K562 (cell line): ENCODE results near the gene IRX2. TPM values are rescaled to one million over a fixed set of nuclear protein-coding genes. Genes with fewer than 3 reads are reported as not detected.

Experiments used
- ATAC-seq: fragments of 200-7000 bp; cut with Tn5 transposase; 3 replicates; pipeline ENCODE4 v1.9.1; 2020; ENCODE audit warnings: moderate library complexity
- BruUV-seq: library from RNA; stranded (reverse); fragments of 400-500 nt; replicated peaks from 2 replicates; lab custom pipeline; 2021; lab: Mats Ljungman, UMichigan
- CTCF ChIA-PET: fragments of 300-600 bp; formaldehyde crosslinking; extraction: SDS; loops from one replicate; lab custom pipeline; 2021; ENCODE audit warnings: low intra/inter-chr PET ratio; lab: Yijun Ruan, JAX
- POLR2A ChIA-PET: fragments of 300-600, 350-650 bp; sonication (Branson Sonifier 250); formaldehyde crosslinking; extraction: SDS; loops from one replicate; lab custom pipeline; 2021; ENCODE audit warnings: antibody characterized with exemption, inconsistent platforms; lab: Yijun Ruan, JAX
- DNase-seq, 4 experiments: peaks; one replicate each; pipeline versions ENCODE4 v3.0.0 to v3.0.0-alpha.2; 2011 to 2018; ENCODE audit warnings: low spot score in 3 of 4, mixed read lengths in 3 of 4; ENCODE audit errors: extremely low read depth in 1 of 4
- FAIRE-seq: peaks from 2 replicates; lab custom pipeline; 2011; peaks lifted over from hg19 to GRCh38; lab: Jason Lieb, UNC
- H2AFZ ChIP-seq: 2 replicates; pipeline ENCODE4 v1.6.0; 2011; ENCODE audit warnings: low read depth, low read length, control low read depth, inconsistent platforms
- H3K27ac ChIP-seq: fragments of 200-600 bp; 3 replicates; pipeline ENCODE4 v1.8.0; 2011; ENCODE audit warnings: low read depth, mild to moderate bottlenecking, control low read depth, inconsistent platforms, low read length, moderate library complexity, mixed read lengths; ENCODE audit errors: extremely low read depth
- H3K27me3 ChIP-seq, 2 experiments: fragments of 300-600 bp in 1 of 2; 2 replicates in 1 of 2; 3 replicates in 1 of 2; pipeline versions ENCODE4 v1.6.0 to v1.8.0; 2011; ENCODE audit warnings: inconsistent platforms in 2 of 2, low read length in 2 of 2, mild to moderate bottlenecking in 1 of 2, mixed read lengths in 1 of 2, moderate library complexity in 1 of 2; ENCODE audit not compliant: control insufficient read depth in 2 of 2, insufficient read depth in 2 of 2
- H3K36me3 ChIP-seq: fragments of 300-600 bp; 3 replicates; pipeline ENCODE4 v1.8.0; 2011; ENCODE audit warnings: mild to moderate bottlenecking, low read length, inconsistent platforms; ENCODE audit not compliant: control insufficient read depth, insufficient read depth
- H3K4me1 ChIP-seq, 2 experiments: fragments of 200-600 bp in 1 of 2; replicated peaks in 1 of 2; 2 replicates in 1 of 2; 3 replicates in 1 of 2; pipeline versions ENCODE4 v1.5.1 to v1.8.0; 2011; ENCODE audit warnings: inconsistent platforms in 2 of 2, low read length in 2 of 2, mild to moderate bottlenecking in 1 of 2, mixed read lengths in 1 of 2, moderate library complexity in 1 of 2; ENCODE audit not compliant: control insufficient read depth in 2 of 2, insufficient read depth in 2 of 2
- H3K4me2 ChIP-seq: 2 replicates; pipeline ENCODE4 v1.6.1; 2011; ENCODE audit warnings: low read length, control low read depth, inconsistent platforms, mixed read lengths; ENCODE audit not compliant: insufficient read depth
- H3K4me3 ChIP-seq: fragments of 200-600 bp; sonication (generic), shearing (Covaris generic); 2 replicates; pipeline ENCODE4 v1.5.1; 2016; ENCODE audit warnings: control low read depth, inconsistent platforms
- H3K79me2 ChIP-seq: fragments of 200-600 bp; 3 replicates; pipeline ENCODE4 v1.8.0; 2011; ENCODE audit warnings: low read length, inconsistent platforms; ENCODE audit not compliant: control insufficient read depth, insufficient read depth
- H3K9ac ChIP-seq, 2 experiments: 2 replicates each; pipeline versions ENCODE4 v1.6.0 to v1.6.1; 2011; ENCODE audit warnings: low read depth in 2 of 2, low read length in 2 of 2, control low read depth in 1 of 2, inconsistent platforms in 1 of 2, mild to moderate bottlenecking in 1 of 2, mixed read lengths in 1 of 2; ENCODE audit not compliant: insufficient read depth in 1 of 2
- H3K9me1 ChIP-seq: one replicate; pipeline ENCODE4 v1.6.0; 2011; ENCODE audit warnings: inconsistent platforms, mild to moderate bottlenecking, low read length, moderate library complexity; ENCODE audit not compliant: control insufficient read depth, insufficient read depth
- H3K9me3 ChIP-seq: replicated peaks from 2 replicates; pipeline ENCODE4 v1.5.1; 2011; ENCODE audit warnings: low read depth, low read length, inconsistent platforms; ENCODE audit not compliant: control insufficient read depth, insufficient read depth
- H4K20me1 ChIP-seq: replicated peaks from 2 replicates; pipeline ENCODE4 v1.6.1; 2011; ENCODE audit warnings: low read length, inconsistent platforms, mixed read lengths; ENCODE audit not compliant: control insufficient read depth, insufficient read depth
- BACH1 ChIP-seq: fragments of 200-800 bp; sonication (Bioruptor generic); IDR thresholded peaks from 2 replicates; pipeline ENCODE4 v1.6.1; 2016; ENCODE audit warnings: missing genetic modification characterization, missing compliant biosample characterization
- DIDO1 ChIP-seq: fragments of 450-650 bp; IDR thresholded peaks from 2 replicates; pipeline ENCODE4 v1.6.1; 2016; ENCODE audit warnings: low read depth, missing biosample characterization, missing genetic modification characterization
- FOS ChIP-seq: IDR thresholded peaks from 3 replicates; pipeline ENCODE4 v1.6.1; 2011; ENCODE audit not compliant: insufficient read length; ENCODE audit errors: extremely low read depth
- HEY1 ChIP-seq: fragments of 250-450 bp; sonication (Bioruptor Pico); IDR thresholded peaks from 2 replicates; pipeline ENCODE4 v1.5.0; 2020; ENCODE audit warnings: mild to moderate bottlenecking, moderate library complexity, borderline replicate concordance
- IRF2 ChIP-seq: sonication (generic); formaldehyde crosslinking; IDR thresholded peaks from 2 replicates; pipeline ENCODE4 v1.8.1; 2022; ENCODE audit warnings: mild to moderate bottlenecking, missing genetic modification reagents
- MEF2A ChIP-seq: IDR thresholded peaks from 2 replicates; pipeline ENCODE4 v1.6.1; 2011; ENCODE audit warnings: low read depth, mild to moderate bottlenecking, low read length, moderate library complexity; ENCODE audit not compliant: control insufficient read depth
- MIER1 ChIP-seq: fragments of 450-650 bp; IDR thresholded peaks from 2 replicates; pipeline ENCODE4 v1.6.1; 2016; ENCODE audit warnings: antibody characterized with exemption, mild to moderate bottlenecking, low read depth
- POLR3G ChIP-seq: IDR thresholded peaks from 2 replicates; pipeline ENCODE4 v1.6.1; 2011; ENCODE audit not compliant: insufficient read length, insufficient replicate concordance; ENCODE audit errors: extremely low read depth
- RAD21 ChIP-seq, 2 experiments: fragments of 250-450 bp in 1 of 2; fragments of 450-650 bp in 1 of 2; sonication (Bioruptor Pico) in 1 of 2; formaldehyde crosslinking in 1 of 2; IDR thresholded peaks in 1 of 2; conservative IDR thresholded peaks in 1 of 2; 2 replicates each; pipeline versions ENCODE4 v1.4.0 to v1.8.0; 2020 to 2022; ENCODE audit warnings: mild to moderate bottlenecking in 2 of 2, moderate library complexity in 1 of 2
- SMARCA5 ChIP-seq: fragments of 450-650 bp; IDR thresholded peaks from 2 replicates; pipeline ENCODE4 v1.6.1; 2016
- SOX6 ChIP-seq: fragments of 450-650 bp; IDR thresholded peaks from 2 replicates; pipeline ENCODE4 v1.6.1; 2014; ENCODE audit warnings: mild to moderate bottlenecking
- TAF7 ChIP-seq: fragments of 450-650 bp; IDR thresholded peaks from 2 replicates; pipeline ENCODE4 v1.6.1; 2016; ENCODE audit warnings: missing genetic modification characterization, missing compliant biosample characterization
- ZC3H4 ChIP-seq: sonication (generic); formaldehyde crosslinking; IDR thresholded peaks from 2 replicates; pipeline ENCODE4 v1.9.0; 2021; ENCODE audit warnings: missing genetic modification reagents, borderline replicate concordance
- ZNF143 ChIP-seq: sonication (generic); formaldehyde crosslinking; IDR thresholded peaks from 2 replicates; pipeline ENCODE4 v1.9.0; 2022; ENCODE audit warnings: mild to moderate bottlenecking, missing genetic modification reagents
- ZNF184 ChIP-seq: sonication (generic); formaldehyde crosslinking; IDR thresholded peaks from 2 replicates; pipeline ENCODE4 v1.5.0; 2020; ENCODE audit warnings: missing genetic modification reagents
- ZNF57 ChIP-seq: fragments of 450-650 bp; formaldehyde crosslinking; IDR thresholded peaks from 2 replicates; pipeline ENCODE4 v1.4.0; 2020; ENCODE audit warnings: mild to moderate bottlenecking, moderate library complexity
- WGBS: fragments of 100-300 bp; shearing (Covaris generic); methylation state at CpG from one replicate; pipeline ENCODE4 v1.1.6; 2016; ENCODE audit warnings: low coverage, mixed read lengths; ENCODE audit not compliant: insufficient coverage; ENCODE audit errors: missing lambda C conversion rate; 5-methylcytosine and 5-hydroxymethylcytosine counted together
- in situ Hi-C: fragments of 300-500 bp; cut with MboI; formaldehyde crosslinking; loops from 4 replicates; pipeline ENCODE4 v1.15.0; 2018; ENCODE audit warnings: inconsistent platforms, mixed read lengths
- intact Hi-C: fragments of 100-400 bp; cut with micrococcal nuclease; formaldehyde crosslinking; loops from 2 replicates; pipeline ENCODE4 v1.14.2; 2022
- polyA plus RNA-seq, 8 experiments: library from polyadenylated mRNA; depleted of rRNA in 4 of 8; stranded (reverse) in 5 of 8; unstranded in 3 of 8; fragments of >200 nt; fragmentation: Nextera tagmentation in 2 of 8; fragmentation: Illumina TruSeq in 1 of 8; extraction: Ambion mirVana in 2 of 8; extraction: Trizol in 1 of 8; gene quantifications; 2 replicates each; pipeline versions ENCODE4 v1.2.1 to v1.2.3, GENCODE V29; 2011 to 2014; ENCODE audit warnings: inconsistent platforms in 1 of 8, missing spikeins in 1 of 8
- total RNA-seq, 7 experiments: library from RNA; depleted of rRNA in 6 of 7; stranded (reverse); fragments of >200 nt in 6 of 7; fragmentation: Illumina TruSeq in 2 of 7; extraction: Trizol in 2 of 7; gene quantifications; 2 replicates each; pipeline versions ENCODE4 v1.2.1 to v1.2.3, GENCODE V29; 2011 to 2021; ENCODE audit warnings: low replicate concordance in 1 of 7
- TF ChIP-seq, protein P1 (sequence below): sonication (generic); formaldehyde crosslinking; IDR thresholded peaks from 2 replicates; pipeline ENCODE4 v1.8.0; 2022; ENCODE audit warnings: missing genetic modification reagents, mild to moderate bottlenecking, moderate library complexity, borderline replicate concordance
- TF ChIP-seq, protein P2 (sequence below): fragments of 450-650 bp; IDR thresholded peaks from 2 replicates; pipeline ENCODE4 v1.6.1; 2018; ENCODE audit not compliant: partially characterized antibody

IRX2 gene
- total and polyA plus RNA-seq, 9 of the 15 experiments (the other 6 are each of a cell fraction or from before 2014, with no cell fraction given): 0.13 TPM; not detected in 8

DNA sequence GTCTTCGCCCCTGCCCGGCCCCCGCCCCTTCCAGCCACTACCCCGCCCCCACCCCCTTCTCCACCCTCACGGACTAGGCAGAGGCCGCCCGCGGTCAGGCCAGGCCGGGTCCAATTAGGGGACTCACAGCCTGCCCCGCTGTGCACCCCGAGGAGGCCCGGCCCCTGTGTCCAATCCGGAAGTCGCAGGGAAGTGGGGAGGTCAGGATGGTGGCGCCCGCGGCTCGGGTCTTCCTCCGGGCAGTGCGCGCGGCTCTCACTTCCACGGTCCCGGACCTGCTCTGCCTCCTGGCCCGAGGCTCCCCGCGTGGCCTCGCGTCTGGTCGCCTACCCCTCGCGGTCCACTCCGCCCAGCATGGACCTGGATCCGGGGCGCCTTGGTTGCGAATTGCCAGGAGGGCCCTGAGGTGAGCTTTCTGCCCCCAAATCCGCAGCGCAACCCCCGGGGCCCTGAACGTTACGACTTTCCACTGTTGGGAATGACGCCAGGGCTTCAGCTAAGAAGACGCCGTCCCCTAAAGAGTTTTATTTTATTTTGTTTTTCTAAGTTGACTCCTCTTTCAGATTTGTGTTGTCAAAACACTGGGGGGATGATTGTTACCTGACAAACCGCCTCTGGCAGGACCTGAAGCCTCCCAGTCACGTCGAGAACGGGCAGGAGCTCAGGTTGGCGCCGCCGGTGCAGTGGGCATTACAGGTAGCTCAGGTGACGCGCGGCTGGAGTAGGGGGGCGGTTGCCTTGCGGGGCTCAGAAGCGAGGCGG is 763 bp upstream of the IRX2 start:
- FAIRE-seq: no peak
- TF ChIP-seq MIER1 (no peak), SOX6 (no peak), FOS (no peak), BACH1 (tag) (no peak), MEF2A (no peak), ZNF143 (CRISPR knock-in tag) (no peak), IRF2 (CRISPR knock-in tag) (no peak), ZNF57 (CRISPR knock-in tag) (no peak), RAD21 (CRISPR knock-in tag; conservative IDR thresholded peaks at IDR 0.05 in 1 of 2, IDR thresholded peaks at IDR 0.05 in 1 of 2) (no peak), DIDO1 (no peak), SMARCA5 (no peak), TAF7 (tag) (no peak), ZNF184 (CRISPR knock-in tag) (no peak), ZC3H4 (no peak), POLR3G (no peak), HEY1 (CRISPR knock-in tag) (no peak)
- TF ChIP-seq, protein P1, sequence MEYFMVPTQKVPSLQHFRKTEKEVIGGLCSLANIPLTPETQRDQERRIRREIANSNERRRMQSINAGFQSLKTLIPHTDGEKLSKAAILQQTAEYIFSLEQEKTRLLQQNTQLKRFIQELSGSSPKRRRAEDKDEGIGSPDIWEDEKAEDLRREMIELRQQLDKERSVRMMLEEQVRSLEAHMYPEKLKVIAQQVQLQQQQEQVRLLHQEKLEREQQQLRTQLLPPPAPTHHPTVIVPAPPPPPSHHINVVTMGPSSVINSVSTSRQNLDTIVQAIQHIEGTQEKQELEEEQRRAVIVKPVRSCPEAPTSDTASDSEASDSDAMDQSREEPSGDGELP (CRISPR knock-in tag): no peak
- TF ChIP-seq, protein P2, sequence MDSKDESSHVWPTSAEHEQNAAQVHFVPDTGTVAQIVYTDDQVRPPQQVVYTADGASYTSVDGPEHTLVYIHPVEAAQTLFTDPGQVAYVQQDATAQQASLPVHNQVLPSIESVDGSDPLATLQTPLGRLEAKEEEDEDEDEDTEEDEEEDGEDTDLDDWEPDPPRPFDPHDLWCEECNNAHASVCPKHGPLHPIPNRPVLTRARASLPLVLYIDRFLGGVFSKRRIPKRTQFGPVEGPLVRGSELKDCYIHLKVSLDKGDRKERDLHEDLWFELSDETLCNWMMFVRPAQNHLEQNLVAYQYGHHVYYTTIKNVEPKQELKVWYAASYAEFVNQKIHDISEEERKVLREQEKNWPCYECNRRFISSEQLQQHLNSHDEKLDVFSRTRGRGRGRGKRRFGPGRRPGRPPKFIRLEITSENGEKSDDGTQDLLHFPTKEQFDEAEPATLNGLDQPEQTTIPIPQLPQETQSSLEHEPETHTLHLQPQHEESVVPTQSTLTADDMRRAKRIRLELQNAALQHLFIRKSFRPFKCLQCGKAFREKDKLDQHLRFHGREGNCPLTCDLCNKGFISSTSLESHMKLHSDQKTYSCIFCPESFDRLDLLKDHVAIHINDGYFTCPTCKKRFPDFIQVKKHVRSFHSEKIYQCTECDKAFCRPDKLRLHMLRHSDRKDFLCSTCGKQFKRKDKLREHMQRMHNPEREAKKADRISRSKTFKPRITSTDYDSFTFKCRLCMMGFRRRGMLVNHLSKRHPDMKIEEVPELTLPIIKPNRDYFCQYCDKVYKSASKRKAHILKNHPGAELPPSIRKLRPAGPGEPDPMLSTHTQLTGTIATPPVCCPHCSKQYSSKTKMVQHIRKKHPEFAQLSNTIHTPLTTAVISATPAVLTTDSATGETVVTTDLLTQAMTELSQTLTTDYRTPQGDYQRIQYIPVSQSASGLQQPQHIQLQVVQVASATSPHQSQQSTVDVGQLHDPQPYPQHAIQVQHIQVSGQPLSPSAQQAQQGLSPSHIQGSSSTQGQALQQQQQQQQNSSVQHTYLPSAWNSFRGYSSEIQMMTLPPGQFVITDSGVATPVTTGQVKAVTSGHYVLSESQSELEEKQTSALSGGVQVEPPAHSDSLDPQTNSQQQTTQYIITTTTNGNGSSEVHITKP: no peak
- no peaks in the 10 kb centered on the region for H3K36me3 ChIP-seq
- no peaks in the 10 kb centered on the region for H3K9me3 ChIP-seq
- in situ Hi-C loops: no loop called here
- no peaks in the 10 kb centered on the region for H3K79me2 ChIP-seq
- peaks cover 0 to 9% of the 10 kb centered on the region in 2 experiments; a peak in 1 of 5 replicates for H3K4me1 ChIP-seq
- no peak overlapping the region for H3K27ac ChIP-seq
- no peak for DNase-seq
- H3K9ac ChIP-seq: no peak overlapping the region
- 15% methylated on average over 45 of the region's 58 CpGs for WGBS
- H4K20me1 ChIP-seq: no peaks in the 10 kb centered on the region
- POLR2A ChIA-PET: interaction anchor here (0.6 kb wide), 1 partner anchor 110 kb away, joined by 3 read pairs; no protein-coding TSS in a partner anchor
- no peak for ATAC-seq
- CTCF ChIA-PET: no interaction called here
- no peak overlapping the region for H2AFZ ChIP-seq
- peaks cover 14 to 36% of the 10 kb centered on the region in 2 experiments; a peak in 3 of 5 replicates for H3K27me3 ChIP-seq
- H3K4me3 ChIP-seq: no peak overlapping the region
- BruUV-seq: no TSS peak
- intact Hi-C loops: no loop called here
- H3K4me2 ChIP-seq: no peak overlapping the region
- no peaks in the 10 kb centered on the region for H3K9me1 ChIP-seq
